ENCODE data around the gene TNFRSF6B. TPM values are rescaled to one million over a fixed set of nuclear protein-coding genes. Genes with fewer than 3 reads are reported as not detected.
A peak's percentile ranks its signal among the peaks of the same experiment; 100 is the strongest.
"Not testable (repeated sequence)": the region's sequence is repeated elsewhere in the genome, so short reads cannot be mapped to it uniquely, and the experiment has no call there.

TNFRSF6B gene
- total RNA-seq (2021) (not detected in 2 replicates), Bru-seq, nascent RNA (percentile 44 among the genes with signal in this experiment), BruChase-seq, experiment 1, labeled RNA remaining after a 2-hour chase (percentile 44 among the genes with signal in this experiment), BruChase-seq, experiment 2, labeled RNA remaining after a 6-hour chase (percentile 51 among the genes with signal in this experiment)
- long read RNA-seq, partial matches to known transcripts = 0 of 2 reads
- long read RNA-seq, other reads (novel, unspliced or antisense) = 0 of 2 reads

- H3K4me2 ChIP-seq = no peak within 1 kb of the TSS
- ChIA-PET POLR2A (ENCODE audit: unreplicated experiment) (interaction anchor here (0.7 kb wide), 1 partner anchor 43 kb away, joined by 3 read pairs; the partner anchor contains the start of gene SLC2A4RG), CTCF (no interaction called here)
- no peaks in the 10 kb centered on the region for H3K27me3 ChIP-seq (ENCODE audit: insufficient read depth, low read depth)
- H3K79me2 ChIP-seq (ENCODE audit: low read depth) = 0 out of 2 replicates have a peak, but pooled peaks cover 5% of the 10 kb centered on the region
- 0 out of 2 replicates have a peak, but pooled peaks cover 3% of the 10 kb centered on the region for H4K20me1 ChIP-seq (ENCODE audit: insufficient read depth)
- H3K4me3 ChIP-seq = no peak within 1 kb of the TSS
- no TSS peak for BruUV-seq (replicated peaks)
- H3K9me3 ChIP-seq (ENCODE audit: insufficient read depth, low read depth) = no peaks in the 10 kb centered on the region
- intact Hi-C loops (cut with micrococcal nuclease; ENCODE audit: unreplicated experiment) = no loop called here
- no peaks in the 10 kb centered on the region for H3K36me3 ChIP-seq (ENCODE audit: low read depth)
- H2AFZ ChIP-seq = no peak within 1 kb of the TSS
- H3F3A ChIP-seq (ENCODE audit: insufficient read depth, low read depth) = peaks cover 61% of the 10 kb centered on the region
- H3K27ac ChIP-seq = no peak within 1 kb of the TSS
- DNase-seq = peak in 1 of 2 experiments; percentile 32
- H3K4me1 ChIP-seq (replicated peaks; ENCODE audit: insufficient read depth) = peaks cover 25% of the 10 kb centered on the region
- no peaks in the 10 kb centered on the region for H3K9me2 ChIP-seq (ENCODE audit: insufficient read depth)
- TF ChIP-seq CTCF (conservative IDR thresholded peaks at IDR 0.05) (no peak), EZH2 (IDR thresholded peaks at IDR 0.05; ENCODE audit: low read depth) (no peak)
Measured at GRCh38 chr20:63696628-63697356, at the start of gene TNFRSF6B. Gene TNFRSF6B (plus strand): TSS chr20:63696652. CDS start chr20:63696768, 116 bp downstream.

- H3K36me3 ChIP-seq (ENCODE audit: low read depth) = no peaks in the 10 kb centered on the region
- no peaks in the 10 kb centered on the region for H4K20me1 ChIP-seq (ENCODE audit: insufficient read depth)
- H2AFZ ChIP-seq = no peak overlapping the region
- no peaks in the 10 kb centered on the region for H3K9me3 ChIP-seq (ENCODE audit: insufficient read depth, low read depth)
- H3K4me1 ChIP-seq (replicated peaks; ENCODE audit: insufficient read depth) = peaks cover under 1% of the 10 kb centered on the region; the same call in 1 of the 2 replicates
- no TSS peak for BruUV-seq (replicated peaks)
- ChIA-PET CTCF (no interaction called here), POLR2A (ENCODE audit: unreplicated experiment) (no interaction called here)
- H3K27ac ChIP-seq = no peak overlapping the region
- H3F3A ChIP-seq (ENCODE audit: insufficient read depth, low read depth) = peaks cover 29% of the 10 kb centered on the region
- DNase-seq = no peak
- intact Hi-C loops (cut with micrococcal nuclease; ENCODE audit: unreplicated experiment) = no loop called here
- no peak overlapping the region for H3K4me3 ChIP-seq
- no peaks in the 10 kb centered on the region for H3K27me3 ChIP-seq (ENCODE audit: insufficient read depth, low read depth)
- no peak for TF ChIP-seq CTCF (conservative IDR thresholded peaks at IDR 0.05)
- TF ChIP-seq EZH2 (IDR thresholded peaks at IDR 0.05; ENCODE audit: low read depth) = no peak
- H3K9me2 ChIP-seq (ENCODE audit: insufficient read depth) = no peaks in the 10 kb centered on the region
- H3K4me2 ChIP-seq = no peak overlapping the region
- no peaks in the 10 kb centered on the region for H3K79me2 ChIP-seq (ENCODE audit: low read depth)
Measured at GRCh38 chr20:63648190-63648589, 48.3 kb upstream of the TNFRSF6B start.

- H3K79me2 ChIP-seq (ENCODE audit: low read depth) = no peaks in the 10 kb centered on the region
- no peaks in the 10 kb centered on the region for H4K20me1 ChIP-seq (ENCODE audit: insufficient read depth)
- TF ChIP-seq CTCF (conservative IDR thresholded peaks at IDR 0.05) (no peak), EZH2 (IDR thresholded peaks at IDR 0.05; ENCODE audit: low read depth) (no peak)
- H3K9me3 ChIP-seq (ENCODE audit: insufficient read depth, low read depth) = no peaks in the 10 kb centered on the region
- H3K36me3 ChIP-seq (ENCODE audit: low read depth) = no peaks in the 10 kb centered on the region
- H3K4me2 ChIP-seq = no peak overlapping the region
- no peak overlapping the region for H3K4me3 ChIP-seq
- peaks cover 29% of the 10 kb centered on the region for H3F3A ChIP-seq (ENCODE audit: insufficient read depth, low read depth)
- BruUV-seq (replicated peaks) = no TSS peak
- intact Hi-C loops (cut with micrococcal nuclease; ENCODE audit: unreplicated experiment) = no loop called here
- H2AFZ ChIP-seq = no peak overlapping the region
- H3K27me3 ChIP-seq (ENCODE audit: insufficient read depth, low read depth) = no peaks in the 10 kb centered on the region
- no peaks in the 10 kb centered on the region for H3K9me2 ChIP-seq (ENCODE audit: insufficient read depth)
- no peaks in the 10 kb centered on the region; the same call in 1 of the 2 replicates for H3K4me1 ChIP-seq (replicated peaks; ENCODE audit: insufficient read depth)
- CTCF ChIA-PET = no interaction called here
- DNase-seq = no peak
- no peak overlapping the region for H3K27ac ChIP-seq
- POLR2A ChIA-PET (ENCODE audit: unreplicated experiment) = interaction anchor here (0.6 kb wide), 1 partner anchor 33 kb away, joined by 11 read pairs; no protein-coding TSS in a partner anchor
Measured at GRCh38 chr20:63648895-63649589, 47.4 kb upstream of the TNFRSF6B start.

- H3K27me3 ChIP-seq (ENCODE audit: insufficient read depth, low read depth); H3K4me1 ChIP-seq (replicated peaks; ENCODE audit: insufficient read depth); H4K20me1 ChIP-seq (ENCODE audit: insufficient read depth); intact Hi-C loops (cut with micrococcal nuclease; ENCODE audit: unreplicated experiment); H3K27ac ChIP-seq; H3K4me2 ChIP-seq; H3K79me2 ChIP-seq (ENCODE audit: low read depth); POLR2A ChIA-PET (ENCODE audit: unreplicated experiment); H3K9me2 ChIP-seq (ENCODE audit: insufficient read depth); H3K36me3 ChIP-seq (ENCODE audit: low read depth); DNase-seq; H2AFZ ChIP-seq; H3K4me3 ChIP-seq; H3K9me3 ChIP-seq (ENCODE audit: insufficient read depth, low read depth); BruUV-seq (replicated peaks): not testable (repeated sequence)
- peaks cover 35% of the 10 kb centered on the region for H3F3A ChIP-seq (ENCODE audit: insufficient read depth, low read depth)
- CTCF ChIA-PET = interaction anchor here (0.6 kb wide), 1 partner anchor 73 kb away, joined by 4 read pairs; no protein-coding TSS in a partner anchor
Measured at GRCh38 chr20:63650486-63650885, 46.0 kb upstream of the TNFRSF6B start.

Measured in PC-9 (cell line).